OCI-LY3 (cell line): Measurements from ENCODE around the gene OGT.

Experiments
- H2AFZ ChIP-seq: fragments of 200-600, 300-600 bp; shearing (Covaris generic); 2 replicates; pipeline ENCODE4 v1.6.0; 2014; ENCODE audit warnings: antibody characterized with exemption, low read depth, low read length
- H3K27ac ChIP-seq: fragments of 200-600, 300-600 bp; sonication (generic); 2 replicates; pipeline ENCODE4 v1.5.1; 2014; ENCODE audit warnings: mild to moderate bottlenecking, low read length, moderate library complexity, mixed read lengths
- H3K27me3 ChIP-seq: fragments of 200-600, 300-600 bp; sonication (generic); 2 replicates; pipeline ENCODE4 v1.6.1; 2014; ENCODE audit warnings: low read depth, low read length, mixed read lengths
- H3K36me3 ChIP-seq: fragments of 200-600, 300-600 bp; sonication (generic); replicated peaks from 2 replicates; pipeline ENCODE3; 2014; ENCODE audit warnings: low read depth, low read length, mixed read lengths
- H3K4me1 ChIP-seq: fragments of 300-600, 200-600 bp; sonication (generic); 2 replicates; pipeline ENCODE4 v1.6.1; 2014; ENCODE audit warnings: low read length, mixed read lengths
- H3K4me2 ChIP-seq: fragments of 200-600, 300-600 bp; sonication (generic); 2 replicates; pipeline ENCODE4 v1.6.1; 2014; ENCODE audit warnings: low read length, mixed read lengths
- H3K4me3 ChIP-seq: fragments of 300-600, 200-600 bp; sonication (generic); 2 replicates; pipeline ENCODE4 v1.5.1; 2014; ENCODE audit warnings: antibody characterized with exemption, mild to moderate bottlenecking, low read length, moderate library complexity
- H3K79me2 ChIP-seq: fragments of 300-600, 200-600 bp; shearing (Covaris generic); 2 replicates; pipeline ENCODE4 v1.6.1; 2014; ENCODE audit warnings: mild to moderate bottlenecking, low read length, mixed read lengths
- H3K9ac ChIP-seq: fragments of 300-600, 200-600 bp; shearing (Covaris generic); 2 replicates; pipeline ENCODE4 v1.6.0; 2014; ENCODE audit warnings: mild to moderate bottlenecking, low read length, moderate library complexity
- H3K9me3 ChIP-seq: fragments of 200-600, 300-600 bp; shearing (Covaris generic); 2 replicates; pipeline ENCODE4 v1.6.1; 2014; ENCODE audit warnings: low read length, mixed read lengths; ENCODE audit not compliant: insufficient read depth
- H4K20me1 ChIP-seq: fragments of 200-600, 300-600 bp; sonication (generic); 2 replicates; pipeline ENCODE4 v1.6.1; 2016; ENCODE audit warnings: low read length, mixed read lengths; ENCODE audit not compliant: insufficient read depth
- EZH2phosphoT487 ChIP-seq: fragments of 200-600 bp; shearing (Covaris generic); IDR thresholded peaks from 2 replicates; pipeline ENCODE4 v1.6.1; 2018; ENCODE audit warnings: antibody characterized with exemption, mixed run types, low read depth
- TF ChIP-seq, protein P1 (sequence below): fragments of 200-600, 300-600 bp; sonication (generic); IDR thresholded peaks from 2 replicates; pipeline ENCODE4 v1.5.1; 2014; ENCODE audit warnings: antibody characterized with exemption, low read length, low read depth

The OGT gene

DNA sequence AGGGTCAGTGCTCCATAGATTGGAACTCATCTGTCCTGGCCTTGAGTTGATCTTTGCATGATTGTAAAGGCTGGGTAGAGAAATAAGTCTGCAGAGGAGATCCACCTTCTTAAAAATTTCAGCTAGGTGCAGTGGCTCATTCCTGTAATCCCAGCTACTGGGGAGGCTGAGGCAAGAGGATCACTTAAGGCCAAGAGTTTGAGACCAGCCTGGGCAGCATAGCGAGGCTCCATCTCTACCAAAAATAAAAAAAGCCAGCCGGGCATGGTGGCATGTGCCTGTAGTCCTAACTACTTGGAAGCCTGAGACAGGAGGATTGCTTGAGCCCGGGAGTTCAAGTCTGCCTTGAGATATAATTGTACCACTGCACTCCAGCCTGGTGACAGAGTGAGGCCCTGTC is 85.9 kb downstream of the OGT start:
- no peaks in the 10 kb centered on the region for H4K20me1 ChIP-seq
- no peaks in the 10 kb centered on the region for H3K79me2 ChIP-seq
- peaks cover 18% of the 10 kb centered on the region for H3K36me3 ChIP-seq
- H3K4me2 ChIP-seq = peak overlapping the region; percentile 86
- peak overlapping the region; percentile 4; the same call in 1 of the 2 replicates for H3K9ac ChIP-seq
- peak overlapping the region; percentile 63; the same call in 1 of the 2 replicates for H3K4me3 ChIP-seq
- peak overlapping the region; percentile 65 for H3K27ac ChIP-seq
- H3K4me1 ChIP-seq = peaks cover 76% of the 10 kb centered on the region
- no peaks in the 10 kb centered on the region for H3K27me3 ChIP-seq
- no peaks in the 10 kb centered on the region for H3K9me3 ChIP-seq
- no peak for TF ChIP-seq EZH2phosphoT487
- TF ChIP-seq, protein P1, sequence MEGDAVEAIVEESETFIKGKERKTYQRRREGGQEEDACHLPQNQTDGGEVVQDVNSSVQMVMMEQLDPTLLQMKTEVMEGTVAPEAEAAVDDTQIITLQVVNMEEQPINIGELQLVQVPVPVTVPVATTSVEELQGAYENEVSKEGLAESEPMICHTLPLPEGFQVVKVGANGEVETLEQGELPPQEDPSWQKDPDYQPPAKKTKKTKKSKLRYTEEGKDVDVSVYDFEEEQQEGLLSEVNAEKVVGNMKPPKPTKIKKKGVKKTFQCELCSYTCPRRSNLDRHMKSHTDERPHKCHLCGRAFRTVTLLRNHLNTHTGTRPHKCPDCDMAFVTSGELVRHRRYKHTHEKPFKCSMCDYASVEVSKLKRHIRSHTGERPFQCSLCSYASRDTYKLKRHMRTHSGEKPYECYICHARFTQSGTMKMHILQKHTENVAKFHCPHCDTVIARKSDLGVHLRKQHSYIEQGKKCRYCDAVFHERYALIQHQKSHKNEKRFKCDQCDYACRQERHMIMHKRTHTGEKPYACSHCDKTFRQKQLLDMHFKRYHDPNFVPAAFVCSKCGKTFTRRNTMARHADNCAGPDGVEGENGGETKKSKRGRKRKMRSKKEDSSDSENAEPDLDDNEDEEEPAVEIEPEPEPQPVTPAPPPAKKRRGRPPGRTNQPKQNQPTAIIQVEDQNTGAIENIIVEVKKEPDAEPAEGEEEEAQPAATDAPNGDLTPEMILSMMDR = no peak
- H2AFZ ChIP-seq = no peak overlapping the region

DNA sequence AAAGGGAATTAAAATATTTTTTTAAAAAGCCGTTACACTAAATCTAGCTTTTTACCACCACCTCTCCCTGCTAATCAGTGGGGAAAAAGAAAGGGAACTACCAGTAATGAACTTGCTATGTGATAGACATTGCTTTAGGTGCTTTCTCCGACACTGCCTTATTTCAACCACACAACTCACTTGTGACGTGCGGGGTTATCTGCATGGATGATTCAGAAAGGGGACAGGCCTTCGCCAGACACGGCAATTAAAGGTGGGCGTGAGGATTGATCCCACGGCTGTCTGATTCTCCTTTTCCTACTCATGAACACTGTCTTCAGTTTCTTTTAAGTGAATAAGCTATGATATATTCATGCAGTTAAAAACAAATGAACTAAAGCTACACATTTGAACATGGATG is 86.3 kb downstream of the OGT start:
- Histone ChIP-seq H3K4me3 (no peak overlapping the region), H2AFZ (no peak overlapping the region), H3K4me2 (peak overlapping the region; percentile 86), H3K27ac (peak overlapping the region; percentile 65), H3K36me3 (peaks cover 18% of the 10 kb centered on the region), H3K79me2 (no peaks in the 10 kb centered on the region), H3K9ac (peak overlapping the region; percentile 4; the same call in 1 of the 2 replicates), H3K27me3 (no peaks in the 10 kb centered on the region), H3K4me1 (peaks cover 80% of the 10 kb centered on the region), H3K9me3 (no peaks in the 10 kb centered on the region), H4K20me1 (no peaks in the 10 kb centered on the region)
- TF ChIP-seq, protein P1 = no peak
- no peak for TF ChIP-seq EZH2phosphoT487

DNA sequence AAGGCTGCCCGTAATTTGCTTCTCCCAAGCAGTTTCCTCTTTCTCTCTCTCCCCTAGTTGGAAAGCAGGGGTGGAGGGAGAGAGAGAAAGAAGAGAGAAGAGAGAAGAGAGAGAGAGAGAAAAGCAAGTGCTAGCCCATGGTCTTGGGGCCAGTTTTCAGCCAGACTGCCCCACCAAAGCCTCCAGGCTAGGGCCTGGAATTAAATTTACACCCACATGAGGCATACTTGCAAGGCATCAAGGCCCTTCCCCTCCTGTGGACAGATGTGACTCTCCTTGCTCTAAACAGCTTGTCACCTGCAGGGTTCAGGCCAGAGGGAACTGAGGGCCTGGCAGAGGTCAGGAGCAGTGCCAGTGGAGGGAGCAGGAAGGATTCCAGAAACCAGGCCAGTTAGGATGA is 87.1 kb downstream of the OGT start:
- peaks cover 87% of the 10 kb centered on the region for H3K4me1 ChIP-seq
- H2AFZ ChIP-seq = no peak overlapping the region
- H3K4me2 ChIP-seq = no peak overlapping the region
- peaks cover 14% of the 10 kb centered on the region for H3K36me3 ChIP-seq
- no peaks in the 10 kb centered on the region for H3K9me3 ChIP-seq
- H3K27ac ChIP-seq = peak overlapping the region; percentile 65; the same call in 1 of the 2 replicates
- H4K20me1 ChIP-seq = no peaks in the 10 kb centered on the region
- H3K79me2 ChIP-seq = no peaks in the 10 kb centered on the region
- H3K4me3 ChIP-seq = no peak overlapping the region
- TF ChIP-seq, protein P1 = no peak
- no peak overlapping the region for H3K9ac ChIP-seq
- no peaks in the 10 kb centered on the region for H3K27me3 ChIP-seq

DNA sequence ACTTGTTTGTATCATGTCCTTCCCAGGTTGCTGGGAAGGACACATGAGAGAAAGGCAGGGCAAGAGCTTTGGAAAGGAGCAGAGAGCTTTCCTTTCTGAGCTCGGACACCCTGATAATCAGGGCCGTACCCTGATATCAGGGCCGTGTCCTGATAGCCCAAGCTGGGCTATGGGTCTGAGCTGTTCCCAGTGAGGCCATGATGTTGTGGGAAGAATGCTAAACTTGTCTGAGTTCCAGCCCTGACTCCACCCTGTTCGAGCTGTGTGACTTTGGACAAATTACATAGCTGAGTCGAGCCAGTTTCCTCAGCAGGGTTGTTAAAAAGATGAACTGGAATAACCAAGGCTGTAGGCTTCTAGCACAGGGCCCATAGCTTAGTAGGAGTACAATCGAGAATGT is 88.7 kb downstream of the OGT start:
- Histone ChIP-seq H3K4me1 (peaks cover 76% of the 10 kb centered on the region), H2AFZ (no peak overlapping the region), H3K4me2 (0 out of 2 replicates have a peak overlapping the region, but pooled peaks have one; percentile 57), H3K79me2 (no peaks in the 10 kb centered on the region), H3K27me3 (no peaks in the 10 kb centered on the region), H3K9ac (no peak overlapping the region), H4K20me1 (no peaks in the 10 kb centered on the region), H3K27ac (peak overlapping the region; percentile 74; the same call in 1 of the 2 replicates), H3K9me3 (no peaks in the 10 kb centered on the region), H3K36me3 (peaks cover 9% of the 10 kb centered on the region), H3K4me3 (no peak overlapping the region)
- no peak for TF ChIP-seq EZH2phosphoT487
- TF ChIP-seq, protein P1 = no peak
